SK-N-SH (cell line): ENCODE data around the gene IARS2.

Experiments
- EP300 ChIP-seq, 2 experiments: IDR thresholded peaks; 2 replicates each; pipeline versions ENCODE4 v1.4.0 to v1.6.1; 2012; ENCODE audit warnings: borderline replicate concordance in 1 of 2, low read depth in 1 of 2, low read length in 1 of 2
- RFX5 ChIP-seq: IDR thresholded peaks from 2 replicates; pipeline ENCODE4 v1.6.1; 2012; ENCODE audit warnings: mild to moderate bottlenecking, improper control_type of control experiment, low read length
- SMC3 ChIP-seq: IDR thresholded peaks from 2 replicates; pipeline ENCODE4 v1.6.1; 2012; ENCODE audit warnings: low read depth, low read length, improper control_type of control experiment
- TF ChIP-seq, protein P1 (sequence below): fragments of 200-600 bp; sonication (generic); IDR thresholded peaks from 2 replicates; pipeline ENCODE4 v1.6.1; 2017; ENCODE audit warnings: antibody characterized with exemption, mild to moderate bottlenecking, moderate library complexity
- TF ChIP-seq, protein P2 (sequence below): fragments of 150-350 bp; IDR thresholded peaks from 2 replicates; pipeline ENCODE4 v1.6.1; 2017; ENCODE audit warnings: antibody characterized with exemption, low read length, low read depth, borderline replicate concordance
- TF ChIP-seq, protein P3 (sequence below): IDR thresholded peaks from 2 replicates; pipeline ENCODE4 v1.4.0; 2012; ENCODE audit warnings: low read depth

DNA sequence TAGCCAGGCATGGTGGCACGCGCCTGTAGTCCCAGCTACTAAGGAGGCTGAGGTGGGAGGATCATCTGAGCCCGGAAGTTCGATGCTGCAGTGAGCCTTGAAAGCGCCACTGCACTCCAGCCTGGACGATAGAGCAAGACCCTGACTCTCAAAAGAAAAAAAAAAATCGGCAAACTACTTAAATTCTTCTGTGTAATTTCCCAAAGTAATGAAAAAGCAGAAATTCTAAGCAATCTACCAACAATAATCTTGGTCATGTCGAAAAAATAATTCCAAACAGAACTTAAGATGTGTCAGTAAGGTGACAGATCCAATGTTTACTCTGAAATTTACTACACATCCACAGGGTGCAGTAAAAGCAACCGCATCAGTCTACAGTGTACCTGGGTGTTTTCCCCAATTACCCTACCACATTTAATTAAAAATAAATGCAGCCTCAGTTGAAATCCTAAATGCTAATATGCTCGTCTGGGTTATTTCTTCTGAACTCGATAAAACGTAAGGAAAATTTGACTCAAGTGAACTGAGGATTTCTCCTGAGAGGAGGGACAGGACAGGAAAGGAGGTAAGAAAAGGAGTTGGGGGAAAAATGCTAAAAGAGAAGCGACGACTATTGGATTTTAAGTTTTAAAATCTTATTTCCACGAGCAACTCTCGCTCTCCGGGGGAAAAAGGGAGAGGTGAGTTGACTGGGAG is 48.4 kb upstream of the IARS2 start:
- TF ChIP-seq, protein P1, sequence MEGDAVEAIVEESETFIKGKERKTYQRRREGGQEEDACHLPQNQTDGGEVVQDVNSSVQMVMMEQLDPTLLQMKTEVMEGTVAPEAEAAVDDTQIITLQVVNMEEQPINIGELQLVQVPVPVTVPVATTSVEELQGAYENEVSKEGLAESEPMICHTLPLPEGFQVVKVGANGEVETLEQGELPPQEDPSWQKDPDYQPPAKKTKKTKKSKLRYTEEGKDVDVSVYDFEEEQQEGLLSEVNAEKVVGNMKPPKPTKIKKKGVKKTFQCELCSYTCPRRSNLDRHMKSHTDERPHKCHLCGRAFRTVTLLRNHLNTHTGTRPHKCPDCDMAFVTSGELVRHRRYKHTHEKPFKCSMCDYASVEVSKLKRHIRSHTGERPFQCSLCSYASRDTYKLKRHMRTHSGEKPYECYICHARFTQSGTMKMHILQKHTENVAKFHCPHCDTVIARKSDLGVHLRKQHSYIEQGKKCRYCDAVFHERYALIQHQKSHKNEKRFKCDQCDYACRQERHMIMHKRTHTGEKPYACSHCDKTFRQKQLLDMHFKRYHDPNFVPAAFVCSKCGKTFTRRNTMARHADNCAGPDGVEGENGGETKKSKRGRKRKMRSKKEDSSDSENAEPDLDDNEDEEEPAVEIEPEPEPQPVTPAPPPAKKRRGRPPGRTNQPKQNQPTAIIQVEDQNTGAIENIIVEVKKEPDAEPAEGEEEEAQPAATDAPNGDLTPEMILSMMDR, result no peak
- TF ChIP-seq, protein P2, sequence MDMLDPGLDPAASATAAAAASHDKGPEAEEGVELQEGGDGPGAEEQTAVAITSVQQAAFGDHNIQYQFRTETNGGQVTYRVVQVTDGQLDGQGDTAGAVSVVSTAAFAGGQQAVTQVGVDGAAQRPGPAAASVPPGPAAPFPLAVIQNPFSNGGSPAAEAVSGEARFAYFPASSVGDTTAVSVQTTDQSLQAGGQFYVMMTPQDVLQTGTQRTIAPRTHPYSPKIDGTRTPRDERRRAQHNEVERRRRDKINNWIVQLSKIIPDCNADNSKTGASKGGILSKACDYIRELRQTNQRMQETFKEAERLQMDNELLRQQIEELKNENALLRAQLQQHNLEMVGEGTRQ, result no peak
- TF ChIP-seq EP300 (IDR thresholded peaks at IDR 0.05; ENCODE audit: borderline replicate concordance in 1 of 2, low read depth in 1 of 2, low read length in 1 of 2), result no peak
- TF ChIP-seq, protein P3, sequence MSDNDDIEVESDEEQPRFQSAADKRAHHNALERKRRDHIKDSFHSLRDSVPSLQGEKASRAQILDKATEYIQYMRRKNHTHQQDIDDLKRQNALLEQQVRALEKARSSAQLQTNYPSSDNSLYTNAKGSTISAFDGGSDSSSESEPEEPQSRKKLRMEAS, result 0 out of 2 replicates have a peak, but pooled peaks have one; percentile 19
- no peak for TF ChIP-seq RFX5
- no peak for TF ChIP-seq SMC3
